Hematopoietic multipotent progenitor cell treated with erythropoietin and hydrocortisone succinate and interleukin-3 and kit ligand, for 4 days (in vitro differentiated cells): ENCODE results near the gene GFOD1.
A peak's percentile ranks its signal among the peaks of the same experiment; 100 is the strongest.

Source experiments
- DNase-seq: peaks from one replicate; pipeline ENCODE4 v3.0.0-alpha.2; 2015

The GFOD1 gene

GRCh38 chr6:13421425-13422059 is 65.9 kb downstream of the GFOD1 start:
- no peak for DNase-seq

GRCh38 chr6:13420269-13420668 is 67.1 kb downstream of the GFOD1 start:
- no peak for DNase-seq

GRCh38 chr6:13419422-13420195 is 67.8 kb downstream of the GFOD1 start:
- DNase-seq: peak; percentile 51

- no peak for DNase-seq
Measured at GRCh38 chr6:13418844-13419243, 68.6 kb downstream of the GFOD1 start.

GRCh38 chr6:13417954-13418353 is 69.4 kb downstream of the GFOD1 start:
- DNase-seq: no peak

- DNase-seq: no peak
Measured at GRCh38 chr6:13417431-13417830, 70.0 kb downstream of the GFOD1 start.

- DNase-seq: no peak
Measured at GRCh38 chr6:13415283-13415682, 72.1 kb downstream of the GFOD1 start.

- DNase-seq: peak; percentile 61
Measured at GRCh38 chr6:13413900-13414555, 73.4 kb downstream of the GFOD1 start.

- no peak for DNase-seq
Measured at GRCh38 chr6:13413466-13413862, 73.9 kb downstream of the GFOD1 start.

- no peak for DNase-seq
Measured at GRCh38 chr6:13412639-13413465, 74.5 kb downstream of the GFOD1 start.

- no peak for DNase-seq
Measured at GRCh38 chr6:13412211-13412610, 75.2 kb downstream of the GFOD1 start.

- DNase-seq: no peak
Measured at GRCh38 chr6:13411484-13411883, 75.9 kb downstream of the GFOD1 start.

- no peak for DNase-seq
Measured at GRCh38 chr6:13409991-13410390, 77.4 kb downstream of the GFOD1 start.

- peak; percentile 93 for DNase-seq
Measured at GRCh38 chr6:13407709-13408695, 79.4 kb downstream of the GFOD1 start.

GRCh38 chr6:13407368-13407708 is 80.1 kb downstream of the GFOD1 start:
- no peak for DNase-seq

GRCh38 chr6:13406781-13407180 is 80.6 kb downstream of the GFOD1 start:
- DNase-seq: peak; percentile 41

GRCh38 chr6:13405961-13406477 is 81.4 kb downstream of the GFOD1 start:
- DNase-seq: no peak

- no peak for DNase-seq
Measured at GRCh38 chr6:13404892-13405254, 82.5 kb downstream of the GFOD1 start.

GRCh38 chr6:13404228-13404891 is 83.0 kb downstream of the GFOD1 start:
- peak; percentile 77 for DNase-seq

- DNase-seq: no peak
Measured at GRCh38 chr6:13402711-13403110, 84.7 kb downstream of the GFOD1 start.

- DNase-seq: no peak
Measured at GRCh38 chr6:13400772-13401171, 86.6 kb downstream of the GFOD1 start.
